Motor neuron (in vitro differentiated cells): ENCODE measurements around the gene PXYLP1. TPM values are rescaled to one million over a fixed set of nuclear protein-coding genes. Genes with fewer than 3 reads are reported as not detected.

Experiments
- ATAC-seq, 8 experiments: fragments of 200-7000 bp; cut with Tn5 transposase; replicated peaks in 6 of 8; 2 replicates each; pipeline ENCODE4 v1.8.0; 2021; ENCODE audit warnings: mild to moderate bottlenecking in 8 of 8, moderate library complexity in 8 of 8
- H3K27ac ChIP-seq, 2 donors: fragments of 250-450 bp; sonication (Bioruptor Pico); 2 replicates each; pipeline ENCODE4 v1.9.0; 2021; ENCODE audit warnings: antibody characterized with exemption in 2 of 2, mild to moderate bottlenecking in 2 of 2, moderate library complexity in 1 of 2
- H3K4me1 ChIP-seq, 2 donors: fragments of 250-450 bp; sonication (Bioruptor Pico); replicated peaks in 1 of 2; 2 replicates each; pipeline ENCODE4 v1.6.1; 2021; ENCODE audit warnings: antibody characterized with exemption in 2 of 2, mild to moderate bottlenecking in 2 of 2, moderate library complexity in 1 of 2
- H3K4me3 ChIP-seq, 5 donors: fragments of 250-450 bp; sonication (Bioruptor Pico); 2 replicates each; pipeline ENCODE4 v1.9.0; 2021; ENCODE audit warnings: antibody characterized with exemption in 5 of 5, mild to moderate bottlenecking in 5 of 5, moderate library complexity in 4 of 5
- WGBS, 10 experiments: fragments of 450-650 bp; shearing (Covaris generic); methylation state at CpG; one replicate each; pipeline ENCODE4 v1.0.0; 2022; 5-methylcytosine and 5-hydroxymethylcytosine counted together
- in situ Hi-C, 9 experiments: fragments of 400-800 bp; cut with MboI; loops; one replicate each; pipeline ENCODE4 v1.15.0; 2021; ENCODE audit warnings: low sequenced_read_pairs in 9 of 9, low pct_unique_long_range_greater_than_20kb in 2 of 9; ENCODE audit not compliant: unreplicated experiment in 9 of 9
- total RNA-seq, 8 experiments: library from RNA; unstranded; fragments of 300-600 nt; gene quantifications; 2 replicates each; pipeline versions ENCODE4 v1.2.3 to v1.2.4, GENCODE V29; 2022

PXYLP1 gene
- total RNA-seq, 8 experiments from 2014 or later: 11.9 to 65.2 (median 40.0) TPM

GRCh38 chr3:141343077-141343476 is 111.5 kb downstream of the PXYLP1 start:
- Histone ChIP-seq H3K4me1 (peaks cover 4 to 24% of the 10 kb centered on the region in 2 donors), H3K4me3 (no peak overlapping the region), H3K27ac (no peak overlapping the region)
- in situ Hi-C loops: loop anchor here in 1 of 9 experiments (25.0 kb wide), 1 partner anchor 219 kb away; no protein-coding TSS in a partner anchor
- ATAC-seq: no peak
- WGBS, 10 experiments: 0 to 100% (median 77%) methylated on average over 1 to 2 of the region's 2 CpGs; no CpG with 5 or more reads in 3 of the 10 experiments

GRCh38 chr3:141343865-141344271 is 112.2 kb downstream of the PXYLP1 start:
- no peak for ATAC-seq
- peaks cover 11 to 31% of the 10 kb centered on the region in 2 donors for H3K4me1 ChIP-seq
- no peak overlapping the region for H3K27ac ChIP-seq
- no peak overlapping the region for H3K4me3 ChIP-seq
- 51 to 100% (median 87%) methylated on average over 1 to 3 of the region's 3 CpGs; no CpG with 5 or more reads in 4 of the 10 experiments for WGBS, 10 experiments
- in situ Hi-C loops: loop anchor here in 1 of 9 experiments (25.0 kb wide), 1 partner anchor 218 kb away; no protein-coding TSS in a partner anchor

Other genes starting within 250 kb of the PXYLP1 start
- 100 to 1,000 TPM in 1 of 8 experiments, 10 to 100 TPM in 6, 1 to 10 TPM in 1; 5.7 to 100 (median 27.3) TPM for gene SPSB4, start 180.5 kb upstream of the PXYLP1 start, total RNA-seq
- gene ZBTB38, start 136.7 kb downstream of the PXYLP1 start, total RNA-seq: 10 to 100 TPM; 11.4 to 87.6 (median 30.9) TPM